H9 (cell line): Measurements from ENCODE around the gene SLC12A8. TPM values are rescaled to one million over a fixed set of nuclear protein-coding genes. Genes with fewer than 3 reads are reported as not detected.

ENCODE experiments used
- DNase-seq: peaks from one replicate; pipeline ENCODE4 v3.0.0-alpha.2; 2017
- H2AFZ ChIP-seq: one replicate; pipeline ENCODE4 v1.6.1; 2013; ENCODE audit warnings: mild to moderate bottlenecking, low read length, control low read depth, moderate library complexity
- H2AK5ac ChIP-seq: 2 replicates; pipeline ENCODE4 v1.6.1; 2013; ENCODE audit warnings: low read length, control low read depth, mixed read lengths; ENCODE audit not compliant: insufficient read length
- H2BK120ac ChIP-seq: one replicate; pipeline ENCODE4 v1.6.1; 2013; ENCODE audit warnings: low read depth, mild to moderate bottlenecking, low read length, control low read depth, inconsistent platforms; ENCODE audit not compliant: poor library complexity, severe bottlenecking
- H2BK12ac ChIP-seq: 2 replicates; pipeline ENCODE4 v1.6.1; 2013; ENCODE audit warnings: low read length, control low read depth, mixed read lengths, low read depth; ENCODE audit not compliant: insufficient read length
- H2BK15ac ChIP-seq: 2 replicates; pipeline ENCODE4 v1.6.1; 2013; ENCODE audit warnings: low read depth, low read length, control low read depth
- H2BK20ac ChIP-seq: one replicate; pipeline ENCODE4 v1.6.1; 2013; ENCODE audit warnings: low read depth, mild to moderate bottlenecking, low read length, control low read depth, inconsistent platforms; ENCODE audit not compliant: poor library complexity, severe bottlenecking
- H2BK5ac ChIP-seq: 2 replicates; pipeline ENCODE4 v1.6.1; 2013; ENCODE audit warnings: low read length, control low read depth, mixed read lengths; ENCODE audit not compliant: insufficient read length
- H3K14ac ChIP-seq: 2 replicates; pipeline ENCODE4 v1.6.1; 2013; ENCODE audit warnings: low read length, control low read depth; ENCODE audit not compliant: insufficient read depth
- H3K18ac ChIP-seq: 2 replicates; pipeline ENCODE4 v1.6.1; 2013; ENCODE audit warnings: low read depth, mild to moderate bottlenecking, mixed read lengths, low read length, control low read depth; ENCODE audit not compliant: insufficient read length
- H3K23ac ChIP-seq: 2 replicates; pipeline ENCODE4 v1.6.1; 2013; ENCODE audit warnings: low read length, control low read depth, mixed read lengths, low read depth; ENCODE audit not compliant: insufficient read length
- H3K23me2 ChIP-seq: 2 replicates; pipeline ENCODE4 v1.6.1; 2013; ENCODE audit warnings: low read depth, mild to moderate bottlenecking, mixed read lengths, low read length, control low read depth; ENCODE audit not compliant: insufficient read length, poor library complexity, severe bottlenecking
- H3K27ac ChIP-seq: 2 replicates; pipeline ENCODE4 v1.5.1; 2013; ENCODE audit warnings: low read length, control low read depth, mixed read lengths, low read depth; ENCODE audit not compliant: insufficient read length
- H3K27me3 ChIP-seq: 2 replicates; pipeline ENCODE4 v1.6.1; 2013; ENCODE audit warnings: low read length, control low read depth, inconsistent platforms; ENCODE audit not compliant: insufficient read depth
- H3K4ac ChIP-seq: 2 replicates; pipeline ENCODE4 v1.6.1; 2013; ENCODE audit warnings: low read depth, mild to moderate bottlenecking, control low read depth, inconsistent platforms, low read length, moderate library complexity
- H3K4me1 ChIP-seq: 2 replicates; pipeline ENCODE4 v1.6.1; 2013; ENCODE audit warnings: low read length, control low read depth, inconsistent platforms; ENCODE audit not compliant: insufficient read depth
- H3K4me2 ChIP-seq: 2 replicates; pipeline ENCODE4 v1.6.1; 2013; ENCODE audit warnings: low read length, control low read depth, mixed read lengths; ENCODE audit not compliant: insufficient read length, insufficient read depth
- H3K56ac ChIP-seq: 2 replicates; pipeline ENCODE4 v1.6.1; 2013; ENCODE audit warnings: low read depth, mild to moderate bottlenecking, mixed read lengths, low read length, control low read depth; ENCODE audit not compliant: insufficient read length
- H3K79me1 ChIP-seq: 2 replicates; pipeline ENCODE4 v1.6.1; 2013; ENCODE audit warnings: low read depth, mild to moderate bottlenecking, moderate library complexity, low read length, control low read depth, inconsistent platforms; ENCODE audit not compliant: insufficient read depth, poor library complexity, severe bottlenecking
- H3K79me2 ChIP-seq: 2 replicates; pipeline ENCODE4 v1.6.1; 2013; ENCODE audit warnings: low read length, control low read depth, inconsistent platforms; ENCODE audit not compliant: insufficient read depth
- H3K9ac ChIP-seq: 2 replicates; pipeline ENCODE4 v1.6.1; 2013; ENCODE audit warnings: low read length, control low read depth, mixed read lengths; ENCODE audit not compliant: insufficient read length; ENCODE audit errors: extremely low read depth
- H3K9me3 ChIP-seq: one replicate; pipeline ENCODE4 v1.6.1; 2013; ENCODE audit warnings: low read depth, low read length, inconsistent platforms; ENCODE audit not compliant: control insufficient read depth
- H3T11ph ChIP-seq: one replicate; pipeline ENCODE4 v1.6.1; 2013; ENCODE audit warnings: mild to moderate bottlenecking, low read length, control low read depth, inconsistent platforms
- H4K20me1 ChIP-seq: one replicate; pipeline ENCODE4 v1.6.1; 2013; ENCODE audit not compliant: control insufficient read depth, insufficient read length, insufficient read depth
- H4K5ac ChIP-seq: 2 replicates; pipeline ENCODE4 v1.6.1; 2013; ENCODE audit warnings: low read depth, mild to moderate bottlenecking, mixed read lengths, low read length, control low read depth; ENCODE audit not compliant: insufficient read length
- H4K8ac ChIP-seq: replicated peaks from 2 replicates; pipeline ENCODE4 v1.6.1; 2013; ENCODE audit warnings: low read length, control low read depth, mixed read lengths, low read depth; ENCODE audit not compliant: insufficient read length
- H4K91ac ChIP-seq: 2 replicates; pipeline ENCODE4 v1.6.1; 2013; ENCODE audit warnings: low read depth, mild to moderate bottlenecking, moderate library complexity, mixed read lengths, low read length, control low read depth; ENCODE audit not compliant: insufficient read length
- H3K27ac Mint-ChIP-seq, 3 experiments: 2 replicates in 2 of 3; 3 replicates in 1 of 3; pipeline ENCODE4 v1.8.0; 2020 to 2021; ENCODE audit warnings: mixed read lengths in 3 of 3, mild to moderate bottlenecking in 1 of 3, moderate library complexity in 1 of 3
- H3K27me3 Mint-ChIP-seq: 2 replicates; pipeline ENCODE4 v1.8.0; 2021; ENCODE audit warnings: low read depth, mild to moderate bottlenecking, moderate library complexity, mixed read lengths
- H3K36me3 Mint-ChIP-seq, 3 experiments: 2 replicates in 2 of 3; 3 replicates in 1 of 3; pipeline ENCODE4 v1.8.0; 2020 to 2021; ENCODE audit warnings: low read depth in 3 of 3, mixed read lengths in 3 of 3; ENCODE audit not compliant: insufficient read depth in 1 of 3
- H3K4me1 Mint-ChIP-seq, 2 experiments: 2 replicates each; pipeline ENCODE4 v1.8.0; 2020; ENCODE audit warnings: mixed read lengths in 2 of 2
- H3K4me3 Mint-ChIP-seq, 2 experiments: 2 replicates in 1 of 2; 3 replicates in 1 of 2; pipeline ENCODE4 v1.8.0; 2020 to 2021; ENCODE audit warnings: mild to moderate bottlenecking in 2 of 2, mixed read lengths in 2 of 2, moderate library complexity in 1 of 2
- H3K9me3 Mint-ChIP-seq, 2 experiments: 2 replicates in 1 of 2; 3 replicates in 1 of 2; pipeline ENCODE4 v1.8.0; 2020; ENCODE audit warnings: mild to moderate bottlenecking in 2 of 2, mixed read lengths in 2 of 2, moderate library complexity in 1 of 2
- CTCF ChIP-seq: fragments of 200-600 bp; sonication (generic); conservative IDR thresholded peaks from 3 replicates; pipeline ENCODE4 v1.8.0; 2021; ENCODE audit warnings: antibody characterized with exemption, mild to moderate bottlenecking
- WGBS: extraction: QIAGEN DNeasy Blood & Tissue Kit; methylation state at CpG from one replicate; pipeline ENCODE4 v1.1.7; 2013; ENCODE audit warnings: missing lambda C conversion rate, low lambda C conversion rate, mixed read lengths; ENCODE audit not compliant: insufficient read length; ENCODE audit errors: extremely low coverage; 5-methylcytosine and 5-hydroxymethylcytosine counted together
- total RNA-seq: library from RNA; stranded (reverse); gene quantifications from 2 replicates; pipeline ENCODE4 v1.2.1, GENCODE V29; 2021

The SLC12A8 gene
- total RNA-seq, 1 experiment from 2014 or later = 8.2 TPM

- Histone ChIP-seq H4K91ac (no peak overlapping the region), H3T11ph (no peak overlapping the region), H2BK15ac (no peak overlapping the region), H3K4me1 (no peaks in the 10 kb centered on the region), H3K79me1 (no peaks in the 10 kb centered on the region), H2AK5ac (no peak overlapping the region), H3K18ac (no peak overlapping the region), H4K8ac (no peak overlapping the region), H3K23ac (no peak overlapping the region), H3K79me2 (no peaks in the 10 kb centered on the region), H3K4me2 (no peak overlapping the region), H3K27me3 (no peaks in the 10 kb centered on the region), H2AFZ (no peak overlapping the region), H3K27ac (no peak overlapping the region), H2BK5ac (no peak overlapping the region), H4K5ac (no peak overlapping the region), H3K4ac (no peak overlapping the region), H3K23me2 (no peaks in the 10 kb centered on the region), H3K56ac (no peak overlapping the region), H3K14ac (no peak overlapping the region), H4K20me1 (no peaks in the 10 kb centered on the region), H3K9me3 (no peaks in the 10 kb centered on the region), H2BK12ac (no peak overlapping the region), H3K9ac (no peak overlapping the region), H2BK20ac (no peak overlapping the region), H2BK120ac (no peak overlapping the region)
- H3K27me3 Mint-ChIP-seq = no peaks in the 10 kb centered on the region
- peaks cover 0 to 2% of the 10 kb centered on the region in 2 experiments; a peak in 2 of 5 replicates for H3K9me3 Mint-ChIP-seq
- H3K36me3 Mint-ChIP-seq = peaks cover 2 to 7% (median 4%) of the 10 kb centered on the region in 3 experiments; a peak in 6 of 7 replicates
- H3K27ac Mint-ChIP-seq = no peak overlapping the region; a peak in 1 of 7 replicates
- DNase-seq = no peak
- no peak overlapping the region for H3K4me3 Mint-ChIP-seq
- peaks cover 6 to 7% of the 10 kb centered on the region in 2 experiments for H3K4me1 Mint-ChIP-seq
- TF ChIP-seq CTCF = no peak
- no CpG with 5 or more reads among the region's 4 CpGs for WGBS
Measured at GRCh38 chr3:125098611-125099291, 113.8 kb downstream of the SLC12A8 start.
